ENCODE results near the gene PCDHGB1. TPM values are rescaled to one million over a fixed set of nuclear protein-coding genes. Genes with fewer than 3 reads are reported as not detected.
"Not testable (repeated sequence)": the region's sequence is repeated elsewhere in the genome, so short reads cannot be mapped to it uniquely, and the experiment has no call there.

The PCDHGB1 gene
- polyA plus RNA-seq, 1 donor from 2014 or later: 0.46 TPM

- H4K20me1 ChIP-seq (ENCODE audit: insufficient read depth): no peaks in the 10 kb centered on the region
- H3K9me3 ChIP-seq (ENCODE audit: low read length): peaks cover 7% of the 10 kb centered on the region
- no peaks in the 10 kb centered on the region for H3K79me2 ChIP-seq (replicated peaks; ENCODE audit: insufficient read depth, low read length)
- no peak within 1 kb of the TSS for H3K27ac ChIP-seq (ENCODE audit: low read length)
- no peaks in the 10 kb centered on the region for H3F3A ChIP-seq (ENCODE audit: insufficient read depth, low read length, poor library complexity, severe bottlenecking)
- H3K9me2 ChIP-seq (ENCODE audit: insufficient read depth, low read length): no peaks in the 10 kb centered on the region
- H3K4me3 ChIP-seq (ENCODE audit: low read length): no peak within 1 kb of the TSS
- no peak within 1 kb of the TSS for H3K4me2 ChIP-seq (ENCODE audit: low read length)
- TF ChIP-seq SMC3 (conservative IDR thresholded peaks at IDR 0.05; ENCODE audit: poor library complexity) (no peak), RAD21 (conservative IDR thresholded peaks at IDR 0.05) (no peak), EZH2 (IDR thresholded peaks at IDR 0.05; ENCODE audit: borderline replicate concordance, insufficient read depth, low read length, poor library complexity, severe bottlenecking) (no peak), MXI1 (conservative IDR thresholded peaks at IDR 0.05; ENCODE audit: poor library complexity, severe bottlenecking) (no peak), TAF1 (IDR thresholded peaks at IDR 0.05; ENCODE audit: low read depth) (no peak), POLR2AphosphoS5 (IDR thresholded peaks at IDR 0.05) (no peak), REST (IDR thresholded peaks at IDR 0.05; ENCODE audit: borderline replicate concordance) (no peak), EP300 (conservative IDR thresholded peaks at IDR 0.05; ENCODE audit: poor library complexity, severe bottlenecking) (no peak)
- TF ChIP-seq, protein P1, sequence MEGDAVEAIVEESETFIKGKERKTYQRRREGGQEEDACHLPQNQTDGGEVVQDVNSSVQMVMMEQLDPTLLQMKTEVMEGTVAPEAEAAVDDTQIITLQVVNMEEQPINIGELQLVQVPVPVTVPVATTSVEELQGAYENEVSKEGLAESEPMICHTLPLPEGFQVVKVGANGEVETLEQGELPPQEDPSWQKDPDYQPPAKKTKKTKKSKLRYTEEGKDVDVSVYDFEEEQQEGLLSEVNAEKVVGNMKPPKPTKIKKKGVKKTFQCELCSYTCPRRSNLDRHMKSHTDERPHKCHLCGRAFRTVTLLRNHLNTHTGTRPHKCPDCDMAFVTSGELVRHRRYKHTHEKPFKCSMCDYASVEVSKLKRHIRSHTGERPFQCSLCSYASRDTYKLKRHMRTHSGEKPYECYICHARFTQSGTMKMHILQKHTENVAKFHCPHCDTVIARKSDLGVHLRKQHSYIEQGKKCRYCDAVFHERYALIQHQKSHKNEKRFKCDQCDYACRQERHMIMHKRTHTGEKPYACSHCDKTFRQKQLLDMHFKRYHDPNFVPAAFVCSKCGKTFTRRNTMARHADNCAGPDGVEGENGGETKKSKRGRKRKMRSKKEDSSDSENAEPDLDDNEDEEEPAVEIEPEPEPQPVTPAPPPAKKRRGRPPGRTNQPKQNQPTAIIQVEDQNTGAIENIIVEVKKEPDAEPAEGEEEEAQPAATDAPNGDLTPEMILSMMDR (IDR thresholded peaks at IDR 0.05; ENCODE audit: poor library complexity, severe bottlenecking): no peak
- H3K36me3 ChIP-seq (ENCODE audit: insufficient read depth, low read length): no peaks in the 10 kb centered on the region
- no peaks in the 10 kb centered on the region for H3K27me3 ChIP-seq (ENCODE audit: insufficient read depth, low read depth, low read length)
- no peak within 1 kb of the TSS for H3K9ac ChIP-seq (ENCODE audit: low read length)
- no peak within 1 kb of the TSS for H2AFZ ChIP-seq (ENCODE audit: low read depth, low read length)
Measured at GRCh38 chr5:141330299-141331080, 19.4 kb upstream of the PCDHGB1 start, which contains the start of gene PCDHGA1. Gene PCDHGA1 (plus strand): TSS chr5:141330514.

DNA sequence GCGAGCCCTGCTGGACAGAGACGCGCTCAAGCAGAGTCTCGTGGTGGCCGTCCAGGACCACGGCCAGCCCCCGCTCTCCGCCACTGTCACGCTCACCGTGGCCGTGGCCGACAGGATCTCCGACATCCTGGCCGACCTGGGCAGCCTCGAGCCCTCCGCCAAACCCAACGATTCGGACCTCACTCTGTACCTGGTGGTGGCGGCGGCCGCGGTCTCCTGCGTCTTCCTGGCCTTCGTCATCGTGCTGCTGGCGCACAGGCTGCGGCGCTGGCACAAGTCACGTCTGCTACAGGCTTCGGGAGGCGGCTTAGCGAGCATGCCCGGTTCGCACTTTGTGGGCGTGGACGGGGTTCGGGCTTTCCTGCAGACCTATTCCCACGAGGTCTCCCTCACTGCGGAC lies 17.3 kb upstream of the PCDHGB1 start:
- H3K4me2 ChIP-seq (ENCODE audit: low read length); H3K9me2 ChIP-seq (ENCODE audit: insufficient read depth, low read length); H3K4me3 ChIP-seq (ENCODE audit: low read length); H3K27me3 ChIP-seq (ENCODE audit: insufficient read depth, low read depth, low read length); H3K36me3 ChIP-seq (ENCODE audit: insufficient read depth, low read length); H4K20me1 ChIP-seq (ENCODE audit: insufficient read depth); H3K27ac ChIP-seq (ENCODE audit: low read length); H3K9me3 ChIP-seq (ENCODE audit: low read length); H2AFZ ChIP-seq (ENCODE audit: low read depth, low read length); H3F3A ChIP-seq (ENCODE audit: insufficient read depth, low read length, poor library complexity, severe bottlenecking); H3K9ac ChIP-seq (ENCODE audit: low read length); H3K79me2 ChIP-seq (replicated peaks; ENCODE audit: insufficient read depth, low read length): not testable (repeated sequence)

All from neural cell (in vitro differentiated cells).